ENCODE measurements around the gene FGF3.

FGF3 gene

DNA sequence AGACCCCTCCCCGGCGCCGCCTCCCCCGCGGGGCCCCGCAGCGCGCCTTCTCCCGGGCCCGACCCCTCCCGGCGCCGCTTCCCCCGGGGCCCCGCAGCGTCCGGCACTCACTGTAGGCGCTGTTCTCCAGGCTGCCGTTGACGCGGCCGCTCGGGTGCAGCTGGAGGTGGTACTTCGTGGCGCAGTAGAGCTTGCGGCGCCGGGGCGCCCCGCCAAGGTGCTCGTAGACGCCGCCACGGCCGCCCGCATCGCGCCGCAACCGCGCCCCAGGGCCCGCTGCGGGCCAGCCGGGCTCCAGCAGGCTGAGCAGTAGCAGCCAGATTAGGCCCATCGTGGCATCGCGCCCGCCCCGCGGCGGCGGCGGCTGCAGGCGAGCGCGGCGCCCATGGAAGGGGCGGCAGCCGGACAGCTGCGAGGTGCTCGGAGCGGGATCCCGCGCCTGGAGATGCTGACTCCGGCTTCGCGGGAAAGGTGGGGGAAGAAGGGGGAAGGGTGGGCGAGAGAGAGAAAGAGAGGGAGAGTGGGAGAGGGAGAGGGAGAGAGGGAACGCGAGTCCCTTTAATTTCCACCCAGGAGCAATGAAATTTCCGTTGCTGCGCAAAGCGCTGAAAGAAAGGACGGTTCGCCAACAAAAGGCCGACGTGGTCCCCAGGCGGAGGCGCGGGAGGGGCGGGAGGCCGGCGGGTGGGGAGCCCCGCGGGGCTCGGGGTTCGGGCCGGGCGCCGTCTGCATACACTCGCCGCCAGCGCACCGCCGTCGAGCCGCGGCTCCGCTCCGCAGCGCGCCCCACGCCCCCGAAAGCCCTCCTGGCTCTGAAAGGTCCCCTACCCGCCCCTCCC, at the start of gene FGF3:
Gene FGF3 (minus strand): TSS at position 814 of the 839 bp plus-strand sequence. CDS start 483 bp downstream, at position 331.
- no peak within 1 kb of the TSS for H3K4me3 ChIP-seq (ENCODE audit: low read length)
- no peak for TF ChIP-seq ZNF274 (IDR thresholded peaks at IDR 0.05; ENCODE audit: low read depth, low read length)

GRCh38 chr11:69868871-69869270, 49.7 kb upstream of the FGF3 start:
- H3K4me3 ChIP-seq (ENCODE audit: low read length), result no peak overlapping the region
- no peak for TF ChIP-seq ZNF274 (IDR thresholded peaks at IDR 0.05; ENCODE audit: low read depth, low read length)

- no peak for TF ChIP-seq ZNF274 (IDR thresholded peaks at IDR 0.05; ENCODE audit: low read depth, low read length)
Measured at GRCh38 chr11:69868006-69868810, 49.0 kb upstream of the FGF3 start.

GRCh38 chr11:69867076-69868005, 48.1 kb upstream of the FGF3 start:
- TF ChIP-seq ZNF274 (IDR thresholded peaks at IDR 0.05; ENCODE audit: low read depth, low read length), result no peak
- no peak overlapping the region for H3K4me3 ChIP-seq (ENCODE audit: low read length)

More at GRCh38 chr11:69868006-69868810, 49.0 kb upstream of the FGF3 start:
- H3K4me3 ChIP-seq (ENCODE audit: low read length), result no peak overlapping the region

GRCh38 chr11:69866648-69867047, 47.4 kb upstream of the FGF3 start:
- no peak for TF ChIP-seq ZNF274 (IDR thresholded peaks at IDR 0.05; ENCODE audit: low read depth, low read length)

GRCh38 chr11:69865707-69866106, 46.5 kb upstream of the FGF3 start:
- TF ChIP-seq ZNF274 (IDR thresholded peaks at IDR 0.05; ENCODE audit: low read depth, low read length), result no peak
- H3K4me3 ChIP-seq (ENCODE audit: low read length), result no peak overlapping the region

More at GRCh38 chr11:69866648-69867047, 47.4 kb upstream of the FGF3 start:
- H3K4me3 ChIP-seq (ENCODE audit: low read length), result no peak overlapping the region

GRCh38 chr11:69864686-69865661, 45.8 kb upstream of the FGF3 start:
- no peak for TF ChIP-seq ZNF274 (IDR thresholded peaks at IDR 0.05; ENCODE audit: low read depth, low read length)
- H3K4me3 ChIP-seq (ENCODE audit: low read length), result no peak overlapping the region

DNA sequence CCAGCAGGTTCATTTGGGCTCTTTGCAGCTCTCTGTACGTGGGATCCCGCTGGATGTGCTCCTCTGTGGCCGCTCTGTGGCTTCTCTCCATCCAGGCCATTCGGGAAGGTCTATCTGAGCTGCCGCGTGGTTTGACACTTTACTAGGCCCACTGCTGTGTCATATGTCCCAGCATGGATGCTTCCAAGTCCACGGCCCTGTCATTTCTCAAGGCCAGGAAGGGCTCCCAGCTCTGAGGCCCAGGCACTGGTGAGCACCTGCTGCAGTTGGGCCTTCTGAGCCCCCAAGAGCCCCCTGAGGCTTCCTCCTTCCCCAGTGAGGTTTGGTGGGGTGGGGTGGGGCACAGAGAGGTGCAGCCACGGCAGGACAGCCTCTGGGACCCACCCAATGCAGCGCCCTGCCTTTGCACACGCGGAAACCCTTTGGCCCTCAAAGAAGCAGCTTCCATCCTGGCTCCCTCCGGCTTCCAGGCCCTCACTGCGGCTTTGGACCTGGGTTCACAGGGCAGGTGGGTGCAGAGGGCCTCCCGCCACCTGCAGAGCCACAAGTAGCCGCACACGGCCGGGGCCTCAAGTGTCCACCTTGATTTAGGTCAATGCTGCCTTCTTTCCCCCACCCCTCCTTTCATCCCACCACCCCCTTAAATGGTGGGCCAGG, 44.5 kb upstream of the FGF3 start:
- no peak for TF ChIP-seq ZNF274 (IDR thresholded peaks at IDR 0.05; ENCODE audit: low read depth, low read length)
- H3K4me3 ChIP-seq (ENCODE audit: low read length), result no peak overlapping the region

- H3K4me3 ChIP-seq (ENCODE audit: low read length), result no peak overlapping the region
- no peak for TF ChIP-seq ZNF274 (IDR thresholded peaks at IDR 0.05; ENCODE audit: low read depth, low read length)
Measured at GRCh38 chr11:69862797-69863543, 43.8 kb upstream of the FGF3 start.

DNA sequence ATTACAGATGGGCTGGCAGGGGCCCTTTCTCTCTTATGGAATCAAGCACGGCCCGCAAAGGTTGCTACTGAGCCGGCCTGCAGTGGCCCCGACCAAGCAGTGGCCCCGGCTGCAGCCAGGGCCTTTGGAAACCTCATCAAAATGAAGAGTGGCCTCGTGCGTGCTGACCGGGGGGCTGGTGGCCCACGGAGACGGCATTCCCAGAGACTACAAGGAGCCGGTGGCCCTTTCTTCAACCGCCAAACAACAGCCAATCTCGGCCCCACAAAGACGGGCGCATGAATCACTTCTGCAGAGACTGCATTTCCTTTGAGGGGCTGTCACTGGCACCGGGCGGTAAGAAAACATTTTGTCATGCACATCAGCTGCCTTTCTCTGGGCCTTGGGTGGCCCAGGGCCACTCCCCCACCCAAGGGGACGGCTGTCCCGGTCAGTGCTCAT, 43.1 kb upstream of the FGF3 start:
- H3K4me3 ChIP-seq (ENCODE audit: low read length), result no peak overlapping the region
- TF ChIP-seq ZNF274 (IDR thresholded peaks at IDR 0.05; ENCODE audit: low read depth, low read length), result no peak

DNA sequence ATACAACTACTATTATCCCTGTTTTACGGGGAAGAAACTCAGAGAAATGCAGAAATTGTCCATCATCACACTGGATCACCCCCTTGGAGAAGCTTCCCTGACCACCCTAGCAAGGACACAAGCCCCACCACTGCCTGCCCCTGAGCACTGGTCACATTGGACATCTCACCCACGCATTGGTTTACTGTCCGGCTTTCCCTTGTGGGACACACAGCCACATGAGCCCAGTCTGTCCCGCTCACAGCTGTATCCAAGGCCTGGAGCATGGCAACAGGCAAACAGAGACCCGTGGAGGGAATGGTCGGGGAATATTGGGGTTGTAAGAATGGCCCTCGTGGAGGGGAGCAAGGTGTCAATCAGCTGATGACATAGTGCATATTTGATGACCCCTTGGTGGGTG, 42.7 kb upstream of the FGF3 start:
- H3K4me3 ChIP-seq (ENCODE audit: low read length), result no peak overlapping the region
- no peak for TF ChIP-seq ZNF274 (IDR thresholded peaks at IDR 0.05; ENCODE audit: low read depth, low read length)
